ENCODE results near the gene GFRA1.

GRCh38 chr10:116151076-116151475 lies 121.9 kb downstream of the GFRA1 start:
- TF ChIP-seq GATA3 (IDR thresholded peaks at IDR 0.05; ENCODE audit: low read depth, low read length) (no peak), GATA2 (IDR thresholded peaks at IDR 0.05; ENCODE audit: low read depth, low read length) (no peak)
